ENCODE results near the gene HAND1. TPM values are rescaled to one million over a fixed set of nuclear protein-coding genes. Genes with fewer than 3 reads are reported as not detected.

Gene HAND1
- total and polyA plus RNA-seq, 8 donors = 0.08 to 0.09 TPM; not detected in 6

- H3K36me3 ChIP-seq = no peaks in the 10 kb centered on the region
- H3K27ac ChIP-seq = no peak overlapping the region
- no peak for DNase-seq
- H3K4me1 ChIP-seq = peaks cover 0 to 3% (median 1%) of the 10 kb centered on the region in 3 donors
- H3K27me3 ChIP-seq = peaks cover 0 to 40% (median 23%) of the 10 kb centered on the region in 4 donors
- no peak for ATAC-seq
- intact Hi-C loops (cut with DNase I) = loop anchor here in 1 of 3 donors (10.0 kb wide), 1 partner anchor 151 kb away; no protein-coding TSS in a partner anchor
- FAIRE-seq = no peak
- 12 to 14% methylated on average over 38 to 40 of the region's 40 CpGs for WGBS, 2 donors
- no peak for TF ChIP-seq CTCF (IDR thresholded peaks at IDR 0.05)
- H3K9me3 ChIP-seq = no peaks in the 10 kb centered on the region
- H3K4me3 ChIP-seq = no peak overlapping the region
These were observed 4.3 kb downstream of the HAND1 start for GRCh38 chr5:154473581-154474283.

GRCh38 chr5:154472871-154473580 is 5.0 kb downstream of the HAND1 start:
- Histone ChIP-seq H3K27me3 (peaks cover 0 to 33% (median 23%) of the 10 kb centered on the region in 4 donors), H3K36me3 (no peaks in the 10 kb centered on the region), H3K9me3 (no peaks in the 10 kb centered on the region), H3K27ac (no peak overlapping the region), H3K4me3 (no peak overlapping the region), H3K4me1 (peaks cover 0 to 3% (median 0%) of the 10 kb centered on the region in 3 donors)
- intact Hi-C loops (cut with DNase I) = loop anchor here in 1 of 3 donors (10.0 kb wide), 1 partner anchor 152 kb away; no protein-coding TSS in a partner anchor
- TF ChIP-seq CTCF (IDR thresholded peaks at IDR 0.05) = no peak
- ATAC-seq = no peak
- FAIRE-seq = no peak
- 11% methylated on average over 35 of the region's 35 CpGs for WGBS, 2 donors
- peak in 1 of 6 donors; percentile 54 for DNase-seq

GRCh38 chr5:154470947-154471870 is 6.8 kb downstream of the HAND1 start:
- intact Hi-C loops (cut with DNase I) = loop anchor here in 1 of 3 donors (10.0 kb wide), 1 partner anchor 154 kb away; no protein-coding TSS in a partner anchor
- TF ChIP-seq CTCF (IDR thresholded peaks at IDR 0.05) = no peak

GRCh38 chr5:154470137-154470536 is 7.9 kb downstream of the HAND1 start:
- no peak overlapping the region for H3K4me3 ChIP-seq
- intact Hi-C loops (cut with DNase I) = loop anchor here in 1 of 3 donors (10.0 kb wide), 1 partner anchor 155 kb away; no protein-coding TSS in a partner anchor
- DNase-seq = no peak
- no peak for TF ChIP-seq CTCF (IDR thresholded peaks at IDR 0.05)
- H3K4me1 ChIP-seq = no peaks in the 10 kb centered on the region
- no peaks in the 10 kb centered on the region for H3K9me3 ChIP-seq
- ATAC-seq = no peak
- H3K27ac ChIP-seq = no peak overlapping the region
- H3K36me3 ChIP-seq = no peaks in the 10 kb centered on the region
- 12 to 27% methylated on average over 2 of the region's 2 CpGs for WGBS, 2 donors
- peaks cover 0 to 21% (median 12%) of the 10 kb centered on the region in 4 donors for H3K27me3 ChIP-seq
- no peak for FAIRE-seq

More at GRCh38 chr5:154470947-154471870, 6.8 kb downstream of the HAND1 start:
- no peaks in the 10 kb centered on the region for H3K36me3 ChIP-seq
- H3K4me1 ChIP-seq = no peaks in the 10 kb centered on the region
- ATAC-seq (no peak), FAIRE-seq (no peak), DNase-seq (no peak)
- no peaks in the 10 kb centered on the region for H3K9me3 ChIP-seq
- WGBS, 2 donors = 15 to 23% methylated on average over 11 of the region's 11 CpGs
- no peak overlapping the region for H3K27ac ChIP-seq
- H3K4me3 ChIP-seq = no peak overlapping the region
- H3K27me3 ChIP-seq = peaks cover 0 to 24% (median 16%) of the 10 kb centered on the region in 4 donors

Measured in pancreas (tissue), 10 donors.